ENCODE measurements around the gene KHDC1.

DNA sequence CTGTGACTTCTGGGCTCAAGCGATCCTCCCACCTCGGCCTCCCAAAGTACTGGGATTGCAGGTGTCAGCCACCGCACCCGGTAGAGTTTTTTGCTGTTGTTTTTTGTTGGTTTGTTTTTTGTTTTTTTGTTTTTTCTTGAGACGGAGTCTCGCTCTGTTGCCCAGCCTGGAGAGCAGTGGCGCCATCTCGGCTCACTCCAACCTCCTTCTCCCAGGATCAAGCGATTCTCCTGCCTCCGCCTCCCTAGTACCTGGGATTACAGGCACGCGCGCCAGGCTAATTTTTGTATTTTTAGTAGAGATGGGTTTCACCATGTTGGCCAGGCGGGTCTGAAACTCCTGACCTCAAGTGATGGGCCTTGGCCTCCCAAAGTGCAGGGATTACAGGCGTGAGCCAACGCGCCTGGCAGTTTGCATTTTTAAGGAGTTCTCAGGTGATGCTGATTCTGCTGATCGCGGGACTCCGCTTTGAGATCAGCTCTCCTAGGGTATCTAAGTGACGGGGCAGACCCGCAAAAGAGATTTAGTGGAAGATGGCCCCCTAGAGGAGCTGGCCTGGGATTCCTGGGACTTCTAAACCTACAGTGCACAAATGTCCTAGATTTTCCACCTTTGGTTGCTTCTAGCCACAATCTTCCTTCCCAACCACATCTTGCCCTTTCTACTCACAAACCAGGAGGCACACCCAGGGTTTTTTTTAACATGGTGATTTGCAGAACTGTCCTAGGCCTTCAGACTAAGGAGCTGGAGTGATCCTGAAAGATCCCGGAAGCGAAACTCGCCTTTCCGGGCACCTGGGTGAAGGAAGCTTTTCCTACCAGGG lies 45.9 kb upstream of the KHDC1 start:
- TF ChIP-seq EZH2 (IDR thresholded peaks at IDR 0.05; ENCODE audit: insufficient read depth, poor library complexity, severe bottlenecking) (no peak), EZH2phosphoT487 (IDR thresholded peaks at IDR 0.05; ENCODE audit: insufficient read depth, low read depth) (no peak)
